A673 (cell line): Measurements from ENCODE around the gene C1orf94. TPM values are rescaled to one million over a fixed set of nuclear protein-coding genes. Genes with fewer than 3 reads are reported as not detected.

Source experiments
- BruUV-seq: library from RNA; stranded (reverse); fragments of 400-500 nt; replicated peaks from 2 replicates; lab custom pipeline; 2021; lab: Mats Ljungman, UMichigan
- CTCF ChIA-PET: fragments of 300-600 bp; sonication (Branson Sonifier 250); formaldehyde crosslinking; loops from one replicate; lab custom pipeline; 2022; ENCODE audit warnings: antibody characterized with exemption; lab: Charles Lee
- POLR2A ChIA-PET: fragments of 300-600 bp; sonication (Branson Sonifier 250); formaldehyde crosslinking; loops from one replicate; lab custom pipeline; 2022; ENCODE audit warnings: antibody characterized with exemption; ENCODE audit not compliant: low non-redundant PET; lab: Charles Lee
- DNase-seq: peaks from one replicate; pipeline ENCODE4 v3.0.0-alpha.2; 2015; ENCODE audit warnings: low spot score
- H3K27ac ChIP-seq: fragments of 200-600 bp; sonication (generic); 2 replicates; pipeline ENCODE4 v1.5.1; 2016; ENCODE audit warnings: mixed run types, low read depth, mild to moderate bottlenecking, mixed read lengths, antibody characterized with exemption, low read length; ENCODE audit not compliant: poor library complexity, severe bottlenecking
- H3K27me3 ChIP-seq: fragments of 200-600 bp; sonication (generic); replicated peaks from 2 replicates; pipeline ENCODE4 v1.6.1; 2017; ENCODE audit warnings: mixed run types, low read depth, mild to moderate bottlenecking, mixed read lengths, antibody characterized with exemption, low read length; ENCODE audit not compliant: insufficient read depth, poor library complexity
- H3K36me3 ChIP-seq: fragments of 200-600 bp; sonication (generic); 2 replicates; pipeline ENCODE4 v1.6.1; 2016; ENCODE audit warnings: mixed run types, mild to moderate bottlenecking, mixed read lengths, antibody characterized with exemption, low read length; ENCODE audit not compliant: insufficient read depth, poor library complexity, severe bottlenecking
- H3K4me1 ChIP-seq: fragments of 200-600 bp; sonication (generic); 2 replicates; pipeline ENCODE4 v1.6.1; 2017; ENCODE audit warnings: mixed run types, mild to moderate bottlenecking, mixed read lengths, antibody characterized with exemption, low read length; ENCODE audit not compliant: insufficient read depth, poor library complexity, severe bottlenecking
- H3K4me3 ChIP-seq: fragments of 200-600 bp; sonication (generic); 2 replicates; pipeline ENCODE4 v1.5.1; 2016; ENCODE audit warnings: low read depth, mixed run types, mild to moderate bottlenecking, mixed read lengths, low read length; ENCODE audit not compliant: poor library complexity, severe bottlenecking
- H3K9me3 ChIP-seq: fragments of 200-600 bp; sonication (generic); 2 replicates; pipeline ENCODE4 v1.6.1; 2016; ENCODE audit warnings: mixed run types, low read depth, mild to moderate bottlenecking, mixed read lengths, antibody characterized with exemption, low read length; ENCODE audit not compliant: poor library complexity, severe bottlenecking
- EZH2 ChIP-seq: fragments of 200-600 bp; sonication (generic); IDR thresholded peaks from 2 replicates; pipeline ENCODE4 v1.6.1; 2017; ENCODE audit warnings: borderline replicate concordance, low read depth, mild to moderate bottlenecking, mixed read lengths, antibody characterized with exemption, low read length; ENCODE audit not compliant: poor library complexity, severe bottlenecking
- intact Hi-C: fragments of 100-400 bp; cut with micrococcal nuclease; formaldehyde crosslinking; loops from one replicate; pipeline ENCODE4 v1.10.0; 2022; ENCODE audit not compliant: unreplicated experiment
- total RNA-seq: library from RNA; stranded (reverse); gene quantifications from 2 replicates; pipeline ENCODE4 v1.2.3, GENCODE V29; 2021
- TF ChIP-seq, protein P1 (sequence below): fragments of 300-800, 200-600 bp; sonication (generic); conservative IDR thresholded peaks from 2 replicates; pipeline ENCODE4 v1.5.1; 2017; ENCODE audit warnings: low read depth, mild to moderate bottlenecking, antibody characterized with exemption, low read length, moderate library complexity, mixed read lengths

The C1orf94 gene
- total RNA-seq, 1 experiment from 2014 or later = 0.34 TPM

DNA sequence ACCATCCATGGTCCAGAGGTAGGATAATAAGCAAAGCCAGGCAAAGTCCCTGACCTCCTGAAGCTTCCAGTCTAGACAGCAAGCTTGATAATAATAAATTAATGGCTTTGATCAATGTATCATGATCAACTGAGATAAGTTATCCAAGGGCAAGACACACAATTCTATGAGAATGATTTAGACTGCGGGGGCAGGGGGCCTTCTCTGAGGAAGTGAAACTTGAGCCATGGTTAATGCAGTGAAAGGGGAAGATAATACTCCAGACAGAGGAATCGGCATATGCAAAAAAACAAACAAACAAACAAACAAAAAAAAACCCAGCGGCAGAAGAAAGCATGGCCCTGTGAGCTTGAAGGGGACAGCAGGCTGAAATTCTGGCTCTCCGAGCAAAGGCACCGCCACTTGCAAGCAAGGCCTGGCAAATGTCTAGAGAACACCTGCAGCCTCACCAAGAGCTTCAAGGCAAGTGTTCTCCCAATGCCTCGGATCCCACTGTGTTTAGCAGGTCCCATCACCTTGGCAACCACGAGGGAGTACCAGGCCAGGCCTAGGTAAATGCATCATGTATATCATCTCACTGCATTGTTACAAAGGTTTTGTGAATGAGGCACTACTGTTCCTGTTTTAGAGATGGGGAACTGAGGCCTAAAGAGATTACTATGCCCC is 36.6 kb upstream of the C1orf94 start:
- no peak for DNase-seq
- no peak overlapping the region for H3K27ac ChIP-seq
- POLR2A ChIA-PET = interaction anchor here (0.6 kb wide), 1 partner anchor 300 kb away, joined by 6 read pairs; no protein-coding TSS in a partner anchor
- no TSS peak for BruUV-seq
- no peak overlapping the region for H3K4me3 ChIP-seq
- H3K27me3 ChIP-seq = no peaks in the 10 kb centered on the region
- TF ChIP-seq, protein P1, sequence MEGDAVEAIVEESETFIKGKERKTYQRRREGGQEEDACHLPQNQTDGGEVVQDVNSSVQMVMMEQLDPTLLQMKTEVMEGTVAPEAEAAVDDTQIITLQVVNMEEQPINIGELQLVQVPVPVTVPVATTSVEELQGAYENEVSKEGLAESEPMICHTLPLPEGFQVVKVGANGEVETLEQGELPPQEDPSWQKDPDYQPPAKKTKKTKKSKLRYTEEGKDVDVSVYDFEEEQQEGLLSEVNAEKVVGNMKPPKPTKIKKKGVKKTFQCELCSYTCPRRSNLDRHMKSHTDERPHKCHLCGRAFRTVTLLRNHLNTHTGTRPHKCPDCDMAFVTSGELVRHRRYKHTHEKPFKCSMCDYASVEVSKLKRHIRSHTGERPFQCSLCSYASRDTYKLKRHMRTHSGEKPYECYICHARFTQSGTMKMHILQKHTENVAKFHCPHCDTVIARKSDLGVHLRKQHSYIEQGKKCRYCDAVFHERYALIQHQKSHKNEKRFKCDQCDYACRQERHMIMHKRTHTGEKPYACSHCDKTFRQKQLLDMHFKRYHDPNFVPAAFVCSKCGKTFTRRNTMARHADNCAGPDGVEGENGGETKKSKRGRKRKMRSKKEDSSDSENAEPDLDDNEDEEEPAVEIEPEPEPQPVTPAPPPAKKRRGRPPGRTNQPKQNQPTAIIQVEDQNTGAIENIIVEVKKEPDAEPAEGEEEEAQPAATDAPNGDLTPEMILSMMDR = no peak
- TF ChIP-seq EZH2 = no peak
- H3K36me3 ChIP-seq = no peaks in the 10 kb centered on the region
- intact Hi-C loops = no loop called here
- H3K9me3 ChIP-seq = no peaks in the 10 kb centered on the region
- no peaks in the 10 kb centered on the region for H3K4me1 ChIP-seq
- CTCF ChIA-PET = no interaction called here

GRCh38 chr1:34143975-34144374 is 32.7 kb upstream of the C1orf94 start:
- POLR2A ChIA-PET = no interaction called here
- no peaks in the 10 kb centered on the region for H3K36me3 ChIP-seq
- BruUV-seq = no TSS peak
- TF ChIP-seq EZH2 = no peak
- TF ChIP-seq, protein P1 = no peak
- H3K9me3 ChIP-seq = no peaks in the 10 kb centered on the region
- CTCF ChIA-PET = no interaction called here
- DNase-seq = no peak
- H3K27me3 ChIP-seq = no peaks in the 10 kb centered on the region
- H3K27ac ChIP-seq = no peak overlapping the region
- no peaks in the 10 kb centered on the region for H3K4me1 ChIP-seq
- intact Hi-C loops = no loop called here
- H3K4me3 ChIP-seq = no peak overlapping the region

DNA sequence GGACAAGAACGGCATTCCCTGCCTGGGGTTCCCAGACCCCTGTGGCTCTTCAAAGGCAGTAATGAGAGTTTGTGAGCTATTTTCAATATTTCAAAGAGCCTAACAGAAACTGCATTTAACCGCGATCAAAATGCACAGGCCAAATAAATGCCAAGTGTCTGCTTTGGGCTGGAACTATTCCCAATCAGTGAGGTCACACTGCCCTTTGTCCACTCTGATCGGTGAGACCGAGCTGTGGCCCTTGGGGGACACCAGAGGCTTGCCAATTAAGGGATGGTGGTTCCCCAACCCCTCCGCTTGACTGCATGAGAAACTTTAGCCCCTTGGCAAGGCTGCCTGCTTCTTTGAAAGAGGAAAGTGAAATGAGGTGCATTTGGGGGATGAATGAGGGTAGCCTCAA is 31.9 kb upstream of the C1orf94 start:
- Histone ChIP-seq H3K36me3 (no peaks in the 10 kb centered on the region), H3K4me1 (no peaks in the 10 kb centered on the region), H3K27me3 (no peaks in the 10 kb centered on the region), H3K27ac (no peak overlapping the region), H3K4me3 (no peak overlapping the region), H3K9me3 (no peaks in the 10 kb centered on the region)
- POLR2A ChIA-PET = no interaction called here
- TF ChIP-seq, protein P1 = no peak
- DNase-seq = no peak
- BruUV-seq = no TSS peak
- CTCF ChIA-PET = no interaction called here
- intact Hi-C loops = no loop called here
